HCT116 (cell line): ENCODE results near the gene NCAPD3.

Source experiments
- CTCF ChIP-seq, 3 experiments: fragments of 200-600 bp in 1 of 3; sonication (generic) in 1 of 3; IDR thresholded peaks in 2 of 3; conservative IDR thresholded peaks in 1 of 3; 2 replicates each; pipeline ENCODE4 v1.5.1; 2012 to 2017; ENCODE audit warnings: low read depth in 2 of 3, low read length in 2 of 3, antibody characterized with exemption in 1 of 3, borderline replicate concordance in 1 of 3, control low read depth in 1 of 3, mild to moderate bottlenecking in 1 of 3, mixed read lengths in 1 of 3, mixed run types in 1 of 3, moderate library complexity in 1 of 3; ENCODE audit not compliant: insufficient read depth in 1 of 3
- POLR2AphosphoS5 ChIP-seq: IDR thresholded peaks from 2 replicates; pipeline ENCODE4 v1.6.1; 2011; ENCODE audit warnings: mild to moderate bottlenecking, low read depth, low read length, moderate library complexity

- TF ChIP-seq POLR2AphosphoS5: no peak
- TF ChIP-seq CTCF (IDR thresholded peaks at IDR 0.05 in 2 of 3, conservative IDR thresholded peaks at IDR 0.05 in 1 of 3; ENCODE audit: borderline replicate concordance in 1 of 3, insufficient read depth in 1 of 3, low read depth in 2 of 3, low read length in 2 of 3): no peak
These were observed 37.2 kb upstream of the NCAPD3 start for GRCh38 chr11:134260983-134261382.
